SK-N-SH (cell line): Measurements from ENCODE around the gene RBM41. TPM values are rescaled to one million over a fixed set of nuclear protein-coding genes. Genes with fewer than 3 reads are reported as not detected.

Source experiments
- CTCF ChIA-PET: fragments of 300-600, 350-600 bp; formaldehyde crosslinking; extraction: SDS; loops from one replicate; lab custom pipeline; 2021; lab: Yijun Ruan, JAX
- POLR2A ChIA-PET: fragments of 350-600 bp; sonication (Branson Sonifier 250); formaldehyde crosslinking; extraction: SDS; loops from one replicate; lab custom pipeline; 2020; ENCODE audit warnings: antibody characterized with exemption, inconsistent platforms; lab: Yijun Ruan, JAX
- DNase-seq: peaks from one replicate; pipeline ENCODE4 v3.0.0; 2012
- H2AFZ ChIP-seq: fragments of 200-600 bp; sonication (generic); 2 replicates; pipeline ENCODE4 v1.8.1; 2016; ENCODE audit warnings: antibody characterized with exemption, mild to moderate bottlenecking, low read depth
- H3F3A ChIP-seq: fragments of 200-600 bp; sonication (generic); replicated peaks from 2 replicates; pipeline ENCODE3; 2016; ENCODE audit warnings: antibody characterized with exemption, mild to moderate bottlenecking; ENCODE audit not compliant: insufficient read depth
- H3K27ac ChIP-seq, 2 experiments: fragments of 200-500 bp in 1 of 2; fragments of 200-600 bp in 1 of 2; sonication (Bioruptor generic) in 1 of 2; sonication (generic), shearing (Covaris generic) in 1 of 2; 2 replicates each; pipeline versions ENCODE4 v1.5.1 to v1.6.1; 2014 to 2016; ENCODE audit warnings: low read depth in 2 of 2, inconsistent platforms in 1 of 2, low read length in 1 of 2, mild to moderate bottlenecking in 1 of 2, mixed read lengths in 1 of 2
- H3K27me3 ChIP-seq: fragments of 200-600 bp; sonication (generic), shearing (Covaris generic); 2 replicates; pipeline ENCODE4 v1.6.1; 2016; ENCODE audit warnings: mixed run types; ENCODE audit not compliant: insufficient read depth
- H3K36me3 ChIP-seq, 2 experiments: fragments of 200-500 bp in 1 of 2; fragments of 200-600 bp in 1 of 2; sonication (Bioruptor generic) in 1 of 2; sonication (generic) in 1 of 2; replicated peaks in 1 of 2; 2 replicates each; pipeline versions ENCODE3 to v1.5.1; 2014 to 2016; ENCODE audit warnings: low read length in 1 of 2, mild to moderate bottlenecking in 1 of 2; ENCODE audit not compliant: insufficient read depth in 2 of 2, control insufficient read depth in 1 of 2
- H3K4me1 ChIP-seq, 2 experiments: fragments of 200-500 bp in 1 of 2; fragments of 200-600 bp in 1 of 2; sonication (Bioruptor generic) in 1 of 2; sonication (generic), shearing (Covaris generic) in 1 of 2; 2 replicates each; pipeline versions ENCODE4 v1.5.1 to v1.6.1; 2014 to 2016; ENCODE audit warnings: low read depth in 1 of 2, low read length in 1 of 2, mixed run types in 1 of 2; ENCODE audit not compliant: insufficient read depth in 2 of 2, control insufficient read depth in 1 of 2
- H3K4me2 ChIP-seq: fragments of 200-600 bp; sonication (generic), shearing (Covaris generic); 2 replicates; pipeline ENCODE4 v1.6.1; 2017; ENCODE audit warnings: mixed run types
- H3K4me3 ChIP-seq, 2 experiments: fragments of 200-500 bp in 1 of 2; fragments of 200-600 bp in 1 of 2; sonication (Bioruptor generic) in 1 of 2; sonication (generic), shearing (Covaris generic) in 1 of 2; 2 replicates each; pipeline versions ENCODE4 v1.5.1 to v1.8.1; 2014 to 2016; ENCODE audit warnings: low read depth in 2 of 2, inconsistent platforms in 1 of 2, low read length in 1 of 2, mild to moderate bottlenecking in 1 of 2, mixed read lengths in 1 of 2, moderate library complexity in 1 of 2
- H3K79me2 ChIP-seq: fragments of 200-600 bp; sonication (generic); 2 replicates; pipeline ENCODE4 v1.8.1; 2017; ENCODE audit warnings: mild to moderate bottlenecking; ENCODE audit not compliant: insufficient read depth
- H3K9ac ChIP-seq: fragments of 200-600 bp; sonication (generic); 2 replicates; pipeline ENCODE4 v1.6.1; 2017; ENCODE audit warnings: mixed run types
- H3K9me2 ChIP-seq: fragments of 200-600 bp; sonication (generic); 2 replicates; pipeline ENCODE4 v1.6.1; 2017; ENCODE audit warnings: mixed run types
- H3K9me3 ChIP-seq: fragments of 200-600 bp; sonication (generic); 2 replicates; pipeline ENCODE4 v1.6.1; 2017; ENCODE audit warnings: mixed run types, mild to moderate bottlenecking, moderate library complexity
- H4K20me1 ChIP-seq: fragments of 200-600 bp; sonication (generic); 2 replicates; pipeline ENCODE4 v1.6.1; 2017; ENCODE audit warnings: mild to moderate bottlenecking, mixed run types; ENCODE audit not compliant: insufficient read depth
- CHD2 ChIP-seq: fragments of 150-350 bp; IDR thresholded peaks from 2 replicates; pipeline ENCODE4 v1.6.1; 2018; ENCODE audit warnings: low read length; ENCODE audit not compliant: partially characterized antibody
- CTCF ChIP-seq: fragments of 200-600 bp; sonication (generic); IDR thresholded peaks from 2 replicates; pipeline ENCODE4 v1.6.1; 2017; ENCODE audit warnings: antibody characterized with exemption, mild to moderate bottlenecking, moderate library complexity
- ELF1 ChIP-seq: IDR thresholded peaks from 2 replicates; pipeline ENCODE4 v1.4.0; 2012
- GABPA ChIP-seq: IDR thresholded peaks from 2 replicates; pipeline ENCODE4 v1.4.0; 2012; ENCODE audit warnings: low read depth, mild to moderate bottlenecking
- JUND ChIP-seq: IDR thresholded peaks from 2 replicates; pipeline ENCODE4 v1.4.0; 2012
- MAX ChIP-seq: IDR thresholded peaks from 2 replicates; pipeline ENCODE4 v1.4.0; 2012; ENCODE audit warnings: low read depth
- MXI1 ChIP-seq: IDR thresholded peaks from 2 replicates; pipeline ENCODE4 v1.6.1; 2012; ENCODE audit warnings: mild to moderate bottlenecking, low read depth, low read length, improper control_type of control experiment
- NRF1 ChIP-seq: IDR thresholded peaks from 2 replicates; pipeline ENCODE4 v1.6.1; 2012; ENCODE audit warnings: low read depth, mild to moderate bottlenecking, low read length
- POLR2AphosphoS5 ChIP-seq: IDR thresholded peaks from 2 replicates; pipeline ENCODE4 v1.6.1; 2012; ENCODE audit warnings: low read depth, low read length
- SIN3A ChIP-seq: IDR thresholded peaks from 2 replicates; pipeline ENCODE4 v1.6.1; 2012; ENCODE audit warnings: low read depth, mild to moderate bottlenecking, low read length, moderate library complexity, borderline replicate concordance
- SMC3 ChIP-seq: IDR thresholded peaks from 2 replicates; pipeline ENCODE4 v1.6.1; 2012; ENCODE audit warnings: low read depth, low read length, improper control_type of control experiment
- USF1 ChIP-seq: IDR thresholded peaks from 2 replicates; pipeline ENCODE4 v1.4.0; 2012; ENCODE audit warnings: low read depth, borderline replicate concordance
- ZBTB33 ChIP-seq: IDR thresholded peaks from 2 replicates; pipeline ENCODE4 v1.4.0; 2012; ENCODE audit warnings: low read depth, borderline replicate concordance
- WGBS: methylation state at CpG from one replicate; pipeline ENCODE4 v1.1.6; 2017; ENCODE audit warnings: low lambda C conversion rate; 5-methylcytosine and 5-hydroxymethylcytosine counted together
- polyA plus RNA-seq, 3 experiments: library from polyadenylated mRNA; depleted of rRNA; stranded (reverse); fragments of >200 nt; gene quantifications; 2 replicates each; pipeline ENCODE4 v1.2.3, GENCODE V29; 2012

The RBM41 gene
- 4.2 and 6.4 TPM in 2 replicates for polyA plus RNA-seq (2012; rRNA removed)
- polyA plus RNA-seq (2012; cell fraction: cytosol; rRNA removed): 5.8 and 6.9 TPM in 2 replicates
- polyA plus RNA-seq (2012; cell fraction: nucleus; rRNA removed): 4.7 and 7.6 TPM in 2 replicates

- Histone ChIP-seq H4K20me1 (no peaks in the 10 kb centered on the region), H3K4me1 (peaks cover 0 to 6% of the 10 kb centered on the region in 2 experiments; a peak in 2 of 4 replicates), H3K4me2 (peak within 1 kb of the TSS; percentile 80), H2AFZ (peak within 1 kb of the TSS; percentile 93), H3K4me3 (peak within 1 kb of the TSS; percentile 64 to 88), H3K79me2 (peaks cover 16% of the 10 kb centered on the region; the same call in 1 of the 2 replicates), H3K36me3 (peaks cover 30 to 34% of the 10 kb centered on the region in 2 experiments), H3K9ac (peak within 1 kb of the TSS; percentile 86), H3K27me3 (no peaks in the 10 kb centered on the region), H3K27ac (peak within 1 kb of the TSS; percentile 46 to 77; a peak in 3 of 4 replicates), H3F3A (no peaks in the 10 kb centered on the region), H3K9me2 (no peaks in the 10 kb centered on the region), H3K9me3 (no peaks in the 10 kb centered on the region)
- peak; percentile 77 for DNase-seq
- CTCF ChIA-PET: interaction anchor here (1.0 to 1.4 kb wide), 4 partner anchors 9 to 206 kb away, joined by 3 to 5 read pairs (median 3); no protein-coding TSS in a partner anchor
- no peak for TF ChIP-seq MXI1
- TF ChIP-seq MAX: 0 out of 2 replicates have a peak, but pooled peaks have one; percentile 33
- TF ChIP-seq POLR2AphosphoS5: peak; percentile 38; the same call in 1 of the 2 replicates
- TF ChIP-seq CTCF: no peak
- peak; percentile 73 for TF ChIP-seq CHD2
- TF ChIP-seq ELF1: peak; percentile 55; the same call in 1 of the 2 replicates
- TF ChIP-seq USF1: peak; percentile 38; the same call in 1 of the 2 replicates
- TF ChIP-seq NRF1: peak; percentile 7; the same call in 1 of the 2 replicates
- no peak for TF ChIP-seq JUND
- TF ChIP-seq GABPA: no peak
- no peak for TF ChIP-seq ZBTB33
- TF ChIP-seq SMC3: no peak
- TF ChIP-seq SIN3A: no peak
- WGBS: 2% methylated on average over 14 of the region's 37 CpGs
- POLR2A ChIA-PET: interaction anchor here (1.4 kb wide), 1 partner anchor 11 kb away, joined by 3 read pairs; no protein-coding TSS in a partner anchor
Measured at GRCh38 chrX:107118322-107119147, at the start of gene RBM41. TSS of gene RBM41 (minus strand) at chrX:107118822. CDS start at chrX:107118773, 49 bp downstream.
